ENCODE data around the gene DOC2B. TPM values are rescaled to one million over a fixed set of nuclear protein-coding genes. Genes with fewer than 3 reads are reported as not detected.

DOC2B gene
- total RNA-seq, 1 experiment from 2014 or later = 15.2 TPM

GRCh38 chr17:144936-145670 is 36.3 kb downstream of the DOC2B start:
- POLR2A ChIA-PET = no interaction called here
- Histone ChIP-seq H3K27ac (ENCODE audit: low read depth, low read length) (no peak overlapping the region), H3K9ac (ENCODE audit: low read length) (no peak overlapping the region), H3K79me2 (ENCODE audit: insufficient read depth, low read length) (no peaks in the 10 kb centered on the region), H3K9me3 (ENCODE audit: control insufficient read depth in 1 of 2, insufficient read depth in 1 of 2, low read depth in 1 of 2, low read length in 2 of 2) (no peaks in the 10 kb centered on the region), H3K4me2 (ENCODE audit: low read length) (no peak overlapping the region), H4K20me1 (ENCODE audit: insufficient read depth) (no peaks in the 10 kb centered on the region), H3K9me2 (ENCODE audit: insufficient read depth) (no peaks in the 10 kb centered on the region), H3K36me3 (ENCODE audit: control insufficient read depth in 1 of 2, insufficient read depth in 2 of 2, low read length in 2 of 2) (no peaks in the 10 kb centered on the region), H3K4me3 (replicated peaks in 1 of 2; ENCODE audit: low read depth in 1 of 2, low read length in 2 of 2) (no peak overlapping the region), H3K4me1 (ENCODE audit: control insufficient read depth in 1 of 2, insufficient read depth in 2 of 2, low read length in 2 of 2) (peaks cover 2 to 5% of the 10 kb centered on the region in 2 experiments; a peak in 1 of 4 replicates), H3K27me3 (ENCODE audit: insufficient read depth, low read length) (no peaks in the 10 kb centered on the region), H2AFZ (ENCODE audit: low read depth, low read length, poor library complexity, severe bottlenecking) (no peak overlapping the region)
- no peak for TF ChIP-seq ZFX (IDR thresholded peaks at IDR 0.05)
- no peak for TF ChIP-seq YY1 (IDR thresholded peaks at IDR 0.05; ENCODE audit: extremely low read depth, insufficient replicate concordance, low read depth, low read length)
- no peak for TF ChIP-seq ZNF274 (IDR thresholded peaks at IDR 0.05; ENCODE audit: low read depth, low read length)
- TF ChIP-seq SP1 (IDR thresholded peaks at IDR 0.05; ENCODE audit: low read depth) = no peak
- no peak for TF ChIP-seq EGR1 (IDR thresholded peaks at IDR 0.05; ENCODE audit: low read depth)
- TF ChIP-seq CBX3 (IDR thresholded peaks at IDR 0.05; ENCODE audit: low read depth) = no peak
- TF ChIP-seq EZH2 (IDR thresholded peaks at IDR 0.05) = no peak
- TF ChIP-seq REST (IDR thresholded peaks at IDR 0.05; ENCODE audit: low read depth) = no peak
- no peak for TF ChIP-seq SRF (IDR thresholded peaks at IDR 0.05; ENCODE audit: low read depth)
- no peak for TF ChIP-seq SIN3A (IDR thresholded peaks at IDR 0.05; ENCODE audit: low read depth)
- TF ChIP-seq MAX (IDR thresholded peaks at IDR 0.05) = no peak
- TF ChIP-seq ZBTB33 (IDR thresholded peaks at IDR 0.05; ENCODE audit: extremely low read depth, insufficient replicate concordance, low read length) = no peak
- TF ChIP-seq TCF7L2 (IDR thresholded peaks at IDR 0.05; ENCODE audit: borderline replicate concordance, extremely low read depth, insufficient read depth, insufficient read length) = no peak
- no peak for TF ChIP-seq CTCF (IDR thresholded peaks at IDR 0.05 in 2 of 3, conservative IDR thresholded peaks at IDR 0.05 in 1 of 3; ENCODE audit: borderline replicate concordance in 1 of 3, insufficient read depth in 1 of 3, low read depth in 2 of 3, low read length in 2 of 3)
- TF ChIP-seq JUND (IDR thresholded peaks at IDR 0.05) = no peak
- no peak for TF ChIP-seq RAD21 (IDR thresholded peaks at IDR 0.05; ENCODE audit: low read depth)
- no peak for TF ChIP-seq POLR2AphosphoS5 (IDR thresholded peaks at IDR 0.05; ENCODE audit: low read depth, low read length)
- TF ChIP-seq ATF3 (IDR thresholded peaks at IDR 0.05) = no peak
- TF ChIP-seq CEBPB (IDR thresholded peaks at IDR 0.05; ENCODE audit: low read depth) = no peak
- BruUV-seq (replicated peaks) = no TSS peak
- intact Hi-C loops (cut with micrococcal nuclease) = loop anchor here (5.0 kb wide), 1 partner anchor 852 kb away; the partner anchor contains the start of gene TIMM22
- RAD21 ChIA-PET (ENCODE audit: low non-redundant PET in 1 of 2, low total read pairs in 2 of 2, uncharacterized antibody in 2 of 2, unreplicated experiment in 2 of 2) = no interaction called here
- CTCF ChIA-PET = no interaction called here
- DNase-seq (ENCODE audit: low read depth, low spot score) = no peak
- no peak for ATAC-seq

Data from HCT116 (cell line).